Astrocyte (in vitro differentiated cells and primary cell): ENCODE results near the gene PYDC1.

Experiments used
- CTCF ChIP-seq: IDR thresholded peaks from 2 replicates; pipeline ENCODE4 v1.5.1; 2011; ENCODE audit warnings: low read depth, mild to moderate bottlenecking, inconsistent platforms, low read length, moderate library complexity; ENCODE audit not compliant: insufficient read depth
- EZH2 ChIP-seq: IDR thresholded peaks from 2 replicates; pipeline ENCODE4 v1.6.1; 2012; ENCODE audit warnings: mild to moderate bottlenecking, low read length, inconsistent platforms; ENCODE audit not compliant: insufficient read depth

- TF ChIP-seq CTCF = no peak
- TF ChIP-seq EZH2 = no peak
These were observed 198 bp upstream of the PYDC1 start for GRCh38 chr16:31217136-31217530.
